IMR-90 (cell line): ENCODE measurements around the gene GALR1.

Experiments
- CEBPB ChIP-seq: IDR thresholded peaks from 2 replicates; pipeline ENCODE4 v1.6.1; 2012; ENCODE audit warnings: low read depth, low read length, improper control_type of control experiment
- CTCF ChIP-seq: conservative IDR thresholded peaks from 2 replicates; pipeline ENCODE4 v1.5.1; 2012; ENCODE audit warnings: mild to moderate bottlenecking, low read depth, low read length, improper control_type of control experiment
- MAFK ChIP-seq: IDR thresholded peaks from 2 replicates; pipeline ENCODE4 v1.6.1; 2012; ENCODE audit warnings: low read depth, low read length, improper control_type of control experiment
- POLR2A ChIP-seq: IDR thresholded peaks from 2 replicates; pipeline ENCODE4 v1.6.1; 2012; ENCODE audit warnings: mild to moderate bottlenecking, low read depth, low read length
- RCOR1 ChIP-seq: IDR thresholded peaks from 2 replicates; pipeline ENCODE4 v1.6.1; 2012; ENCODE audit warnings: mild to moderate bottlenecking, low read length, improper control_type of control experiment; ENCODE audit not compliant: insufficient replicate concordance
- USF2 ChIP-seq: fragments of 150-350 bp; IDR thresholded peaks from 2 replicates; pipeline ENCODE4 v1.6.1; 2017; ENCODE audit warnings: mild to moderate bottlenecking, antibody characterized with exemption, low read length, low read depth

- no peak for TF ChIP-seq CTCF
- TF ChIP-seq CEBPB: no peak
- TF ChIP-seq MAFK: no peak
- no peak for TF ChIP-seq RCOR1
- no peak for TF ChIP-seq POLR2A
- no peak for TF ChIP-seq USF2
These were observed 74.1 kb downstream of the GALR1 start for GRCh38 chr18:77323640-77324299.
